GM21447 (cell line): Measurements from ENCODE around the gene TPRG1L.
A peak's percentile ranks its signal among the peaks of the same experiment; 100 is the strongest.
"Not testable (repeated sequence)": the region's sequence is repeated elsewhere in the genome, so short reads cannot be mapped to it uniquely, and the experiment has no call there.

Source experiments
- ATAC-seq: cut with Tn5 transposase; IDR thresholded peaks from one replicate; pipeline ENCODE4 v1.9.1; 2021; ENCODE audit not compliant: unreplicated experiment

TPRG1L gene

GRCh38 chr1:3624200-3625136 is at the start of gene TPRG1L:
Gene TPRG1L (plus strand): TSS chr1:3625015. CDS start chr1:3625073, 58 bp downstream.
- peak; percentile 84 for ATAC-seq

GRCh38 chr1:3575515-3575914 is 49.3 kb upstream of the TPRG1L start:
- ATAC-seq, result not testable (repeated sequence)

- no peak for ATAC-seq
Observed at GRCh38 chr1:3575993-3576392, 48.8 kb upstream of the TPRG1L start.

- no peak for ATAC-seq
Observed at GRCh38 chr1:3577300-3577699, 47.5 kb upstream of the TPRG1L start.

- ATAC-seq, result no peak
Observed at GRCh38 chr1:3577711-3578432, 46.9 kb upstream of the TPRG1L start.

- ATAC-seq, result no peak
Observed at GRCh38 chr1:3578433-3578805, 46.4 kb upstream of the TPRG1L start.

GRCh38 chr1:3578906-3579305 is 45.9 kb upstream of the TPRG1L start:
- ATAC-seq, result no peak

GRCh38 chr1:3579626-3580025 is 45.2 kb upstream of the TPRG1L start:
- ATAC-seq, result no peak

- no peak for ATAC-seq
Observed at GRCh38 chr1:3580231-3580630, 44.6 kb upstream of the TPRG1L start.

- no peak for ATAC-seq
Observed at GRCh38 chr1:3581296-3582036, 43.3 kb upstream of the TPRG1L start.

- ATAC-seq, result not testable (repeated sequence)
Observed at GRCh38 chr1:3583751-3584150, 41.1 kb upstream of the TPRG1L start.

- no peak for ATAC-seq
Observed at GRCh38 chr1:3584915-3585314, 39.9 kb upstream of the TPRG1L start.

GRCh38 chr1:3585353-3585868 is 39.4 kb upstream of the TPRG1L start:
- ATAC-seq, result not testable (repeated sequence)

- no peak for ATAC-seq
Observed at GRCh38 chr1:3585940-3586568, 38.8 kb upstream of the TPRG1L start.

GRCh38 chr1:3586986-3587759 is 37.6 kb upstream of the TPRG1L start:
- no peak for ATAC-seq

GRCh38 chr1:3588395-3588794 is 36.4 kb upstream of the TPRG1L start:
- no peak for ATAC-seq

- no peak for ATAC-seq
Observed at GRCh38 chr1:3590139-3590763, 34.6 kb upstream of the TPRG1L start.

- no peak for ATAC-seq
Observed at GRCh38 chr1:3590951-3591865, 33.6 kb upstream of the TPRG1L start.
